Subcutaneous abdominal adipose tissue (tissue), 5 donors: Measurements from ENCODE around the gene PISD.
"Not testable (repeated sequence)": the region's sequence is repeated elsewhere in the genome, so short reads cannot be mapped to it uniquely, and the experiment has no call there.

Experiments used
- H3K27ac ChIP-seq: one replicate; pipeline ENCODE4 v1.7.0; 2013; ENCODE audit warnings: low read depth, mild to moderate bottlenecking, inconsistent platforms, low read length, moderate library complexity
- H3K27me3 ChIP-seq, 5 donors: one replicate each; pipeline ENCODE4 v1.7.0; 2013; ENCODE audit warnings: low read length in 5 of 5, inconsistent platforms in 1 of 5; ENCODE audit not compliant: control insufficient read depth in 5 of 5, insufficient read depth in 4 of 5
- H3K36me3 ChIP-seq, 5 donors: one replicate each; pipeline ENCODE4 v1.7.0; 2013; ENCODE audit warnings: low read length in 5 of 5; ENCODE audit not compliant: control insufficient read depth in 5 of 5, insufficient read depth in 5 of 5
- H3K4me1 ChIP-seq, 5 donors: one replicate each; pipeline ENCODE4 v1.7.0; 2013; ENCODE audit warnings: low read length in 5 of 5, mild to moderate bottlenecking in 3 of 5, moderate library complexity in 1 of 5; ENCODE audit not compliant: control insufficient read depth in 5 of 5, insufficient read depth in 5 of 5
- H3K4me3 ChIP-seq, 5 donors: one replicate each; pipeline ENCODE4 v1.7.0; 2013; ENCODE audit warnings: low read length in 5 of 5, low read depth in 1 of 5
- H3K9ac ChIP-seq, 5 donors: one replicate each; pipeline ENCODE4 v1.7.0; 2013; ENCODE audit warnings: low read length in 5 of 5, mild to moderate bottlenecking in 4 of 5, moderate library complexity in 3 of 5
- H3K9me3 ChIP-seq, 5 donors: one replicate each; pipeline ENCODE4 v1.7.0; 2013; ENCODE audit warnings: low read length in 5 of 5; ENCODE audit not compliant: control insufficient read depth in 5 of 5
- donor health status: healthy.
- donor health status: healthy.
- donor health status: healthy.
- donor health status: healthy.
- donor health status: healthy.

Gene PISD

GRCh38 chr22:31661851-31662667 lies at the start of gene PISD:
PISD (minus strand) TSS chr22:31662215; CDS start chr22:31662208, 7 bp downstream.
- Histone ChIP-seq H3K27me3 (no peaks in the 10 kb centered on the region), H3K27ac (peak within 1 kb of the TSS; percentile 77), H3K4me3 (peak within 1 kb of the TSS; percentile 95 to 100 (median 99)), H3K9ac (peak within 1 kb of the TSS; percentile 81 to 94 (median 85)), H3K36me3 (peaks cover 0 to 2% (median 0%) of the 10 kb centered on the region in 5 donors), H3K4me1 (peaks cover 7 to 20% (median 18%) of the 10 kb centered on the region in 5 donors), H3K9me3 (no peaks in the 10 kb centered on the region)

- peaks cover 28 to 76% (median 57%) of the 10 kb centered on the region in 5 donors for H3K36me3 ChIP-seq
- not testable (repeated sequence) for H3K4me1 ChIP-seq, H3K9me3 ChIP-seq, H3K27ac ChIP-seq, H3K9ac ChIP-seq, H3K4me3 ChIP-seq, H3K27me3 ChIP-seq
These were observed 49.2 kb upstream of the PISD start for GRCh38 chr22:31711226-31711625.

GRCh38 chr22:31707519-31707918 lies 45.5 kb upstream of the PISD start:
- Histone ChIP-seq H3K36me3 (peaks cover 9 to 64% (median 47%) of the 10 kb centered on the region in 5 donors), H3K9me3 (no peaks in the 10 kb centered on the region), H3K4me1 (no peaks in the 10 kb centered on the region), H3K9ac (no peak overlapping the region), H3K27me3 (no peaks in the 10 kb centered on the region), H3K27ac (no peak overlapping the region), H3K4me3 (no peak overlapping the region)

GRCh38 chr22:31695423-31695822 lies 33.4 kb upstream of the PISD start:
- Histone ChIP-seq H3K27ac (no peak overlapping the region), H3K4me3 (no peak overlapping the region), H3K9me3 (no peaks in the 10 kb centered on the region), H3K9ac (no peak overlapping the region), H3K4me1 (peaks cover 0 to 4% (median 0%) of the 10 kb centered on the region in 5 donors), H3K27me3 (no peaks in the 10 kb centered on the region), H3K36me3 (peaks cover 26 to 73% (median 48%) of the 10 kb centered on the region in 5 donors)

GRCh38 chr22:31694046-31694445 lies 32.0 kb upstream of the PISD start:
- H3K4me3 ChIP-seq, H3K9ac ChIP-seq, H3K27me3 ChIP-seq, H3K9me3 ChIP-seq, H3K4me1 ChIP-seq, H3K27ac ChIP-seq: not testable (repeated sequence)
- H3K36me3 ChIP-seq = peaks cover 17 to 66% (median 38%) of the 10 kb centered on the region in 5 donors

- H3K4me3 ChIP-seq = no peak overlapping the region
- no peak overlapping the region for H3K27ac ChIP-seq
- no peaks in the 10 kb centered on the region for H3K9me3 ChIP-seq
- no peak overlapping the region for H3K9ac ChIP-seq
- H3K36me3 ChIP-seq = peaks cover 17 to 58% (median 37%) of the 10 kb centered on the region in 5 donors
- H3K27me3 ChIP-seq = no peaks in the 10 kb centered on the region
- peaks cover 0 to 4% (median 0%) of the 10 kb centered on the region in 5 donors for H3K4me1 ChIP-seq
These were observed 30.3 kb upstream of the PISD start for GRCh38 chr22:31692186-31692886.

- Histone ChIP-seq H3K36me3 (peaks cover 17 to 58% (median 39%) of the 10 kb centered on the region in 5 donors), H3K27ac (no peak overlapping the region), H3K4me3 (no peak overlapping the region), H3K4me1 (peaks cover 0 to 4% (median 0%) of the 10 kb centered on the region in 5 donors), H3K27me3 (no peaks in the 10 kb centered on the region), H3K9ac (no peak overlapping the region), H3K9me3 (no peaks in the 10 kb centered on the region)
These were observed 29.4 kb upstream of the PISD start for GRCh38 chr22:31691408-31691807.

GRCh38 chr22:31683181-31684105 lies 21.4 kb upstream of the PISD start:
- Histone ChIP-seq H3K27me3 (no peaks in the 10 kb centered on the region), H3K4me1 (peaks cover 0 to 5% (median 2%) of the 10 kb centered on the region in 5 donors), H3K4me3 (no peak overlapping the region), H3K36me3 (peaks cover 6 to 48% (median 40%) of the 10 kb centered on the region in 5 donors), H3K9ac (no peak overlapping the region), H3K27ac (no peak overlapping the region), H3K9me3 (no peaks in the 10 kb centered on the region)

- Histone ChIP-seq H3K9ac (no peak overlapping the region), H3K27me3 (no peaks in the 10 kb centered on the region), H3K4me1 (peaks cover 0 to 5% (median 2%) of the 10 kb centered on the region in 5 donors), H3K36me3 (peaks cover 6 to 45% (median 40%) of the 10 kb centered on the region in 5 donors), H3K27ac (no peak overlapping the region), H3K4me3 (no peak overlapping the region), H3K9me3 (no peaks in the 10 kb centered on the region)
These were observed 20.7 kb upstream of the PISD start for GRCh38 chr22:31682751-31683150.
